Stimulated activated CD8-positive, alpha-beta memory T cell treated with anti-CD3 and anti-CD28 coated beads, Interleukin-2, amount 100 ng/mL, for 48 hours (primary cell): Measurements from ENCODE around the gene RTP5.

Experiments
- DNase-seq, 2 donors: peaks; one replicate each; pipeline ENCODE4 v3.0.0-alpha.2; 2020; ENCODE audit warnings: low read depth in 2 of 2

The RTP5 gene

GRCh38 chr2:241887806-241888522 lies 18.4 kb downstream of the RTP5 start:
- DNase-seq: no peak

- no peak for DNase-seq
These were observed 19.1 kb downstream of the RTP5 start for GRCh38 chr2:241888641-241889040.

- DNase-seq: no peak
These were observed 21.2 kb downstream of the RTP5 start for GRCh38 chr2:241890524-241891235.

- no peak for DNase-seq
These were observed 21.9 kb downstream of the RTP5 start for GRCh38 chr2:241891315-241891987.

GRCh38 chr2:241891988-241892298 lies 22.4 kb downstream of the RTP5 start:
- no peak for DNase-seq

- no peak for DNase-seq
These were observed 23.0 kb downstream of the RTP5 start for GRCh38 chr2:241892299-241893137.

GRCh38 chr2:241893265-241893664 lies 23.7 kb downstream of the RTP5 start:
- DNase-seq: no peak

- DNase-seq: no peak
These were observed 24.6 kb downstream of the RTP5 start for GRCh38 chr2:241894056-241894641.

GRCh38 chr2:241894681-241895426 lies 25.3 kb downstream of the RTP5 start:
- no peak for DNase-seq

- no peak for DNase-seq
These were observed 25.8 kb downstream of the RTP5 start for GRCh38 chr2:241895427-241895711.

GRCh38 chr2:241895712-241896641 lies 26.4 kb downstream of the RTP5 start:
- no peak for DNase-seq

GRCh38 chr2:241896746-241897201 lies 27.2 kb downstream of the RTP5 start:
- no peak for DNase-seq

GRCh38 chr2:241897231-241897916 lies 27.8 kb downstream of the RTP5 start:
- no peak for DNase-seq

- DNase-seq: no peak
These were observed 29.1 kb downstream of the RTP5 start for GRCh38 chr2:241898463-241899270.

GRCh38 chr2:241900251-241901017 lies 30.9 kb downstream of the RTP5 start:
- DNase-seq: no peak

GRCh38 chr2:241901018-241901380 lies 31.5 kb downstream of the RTP5 start:
- DNase-seq: no peak

GRCh38 chr2:241901500-241902351 lies 32.2 kb downstream of the RTP5 start:
- no peak for DNase-seq
